IMR-90 (cell line): Measurements from ENCODE around the gene ZFAND6. TPM values are rescaled to one million over a fixed set of nuclear protein-coding genes. Genes with fewer than 3 reads are reported as not detected.

ENCODE experiments used
- ATAC-seq: fragments of 200-7000 bp; cut with Tn5 transposase; 2 replicates; pipeline ENCODE4 v1.9.1; 2020; ENCODE audit warnings: low read depth, mild to moderate bottlenecking, moderate library complexity
- BruUV-seq: library from RNA; stranded (reverse); fragments of 400-500 nt; replicated peaks from 2 replicates; lab custom pipeline; 2021; lab: Mats Ljungman, UMichigan
- CTCF ChIA-PET: fragments of 300-600 bp; formaldehyde crosslinking; extraction: SDS; loops from one replicate; lab custom pipeline; 2021; ENCODE audit warnings: antibody characterized with exemption; lab: Yijun Ruan, JAX
- POLR2A ChIA-PET: fragments of 300-600 bp; sonication (Branson Sonifier 250); formaldehyde crosslinking; loops from one replicate; lab custom pipeline; 2022; ENCODE audit warnings: antibody characterized with exemption; ENCODE audit not compliant: unreplicated experiment; lab: Charles Lee
- DNase-seq: peaks from one replicate; pipeline ENCODE4 v3.0.0; 2013
- H2AFZ ChIP-seq: replicated peaks from 2 replicates; pipeline ENCODE3; 2013; ENCODE audit warnings: low read length, mild to moderate bottlenecking; ENCODE audit not compliant: poor library complexity
- H2AK5ac ChIP-seq: 2 replicates; pipeline ENCODE4 v1.6.1; 2013; ENCODE audit warnings: low read depth, low read length, inconsistent platforms
- H2AK9ac ChIP-seq: replicated peaks from 2 replicates; pipeline ENCODE3; 2013; ENCODE audit warnings: mild to moderate bottlenecking, low read depth, low read length, moderate library complexity; ENCODE audit not compliant: poor library complexity
- H2BK120ac ChIP-seq: 2 replicates; pipeline ENCODE4 v1.6.1; 2013; ENCODE audit warnings: low read depth, low read length, inconsistent platforms
- H2BK15ac ChIP-seq: 3 replicates; pipeline ENCODE4 v1.6.1; 2013; ENCODE audit warnings: low read depth, low read length, inconsistent platforms
- H2BK20ac ChIP-seq: 2 replicates; pipeline ENCODE4 v1.6.1; 2013; ENCODE audit warnings: low read depth, mild to moderate bottlenecking, inconsistent platforms, low read length, moderate library complexity
- H2BK5ac ChIP-seq: 2 replicates; pipeline ENCODE4 v1.6.1; 2013; ENCODE audit warnings: mild to moderate bottlenecking, low read depth, low read length, inconsistent platforms; ENCODE audit not compliant: poor library complexity, severe bottlenecking
- H3K14ac ChIP-seq: replicated peaks from 2 replicates; pipeline ENCODE4 v1.6.1; 2013; ENCODE audit warnings: low read depth, low read length, inconsistent platforms
- H3K18ac ChIP-seq: 2 replicates; pipeline ENCODE4 v1.6.1; 2013; ENCODE audit warnings: low read depth, low read length, control low read depth
- H3K23ac ChIP-seq: 2 replicates; pipeline ENCODE4 v1.6.1; 2013; ENCODE audit warnings: low read depth, low read length, inconsistent platforms
- H3K27ac ChIP-seq: 2 replicates; pipeline ENCODE4 v1.5.1; 2013; ENCODE audit warnings: mild to moderate bottlenecking, control low read depth, low read length; ENCODE audit not compliant: insufficient read depth
- H3K27me3 ChIP-seq: 2 replicates; pipeline ENCODE4 v1.6.1; 2013; ENCODE audit warnings: low read length; ENCODE audit not compliant: control insufficient read depth, insufficient read depth
- H3K36me3 ChIP-seq: 2 replicates; pipeline ENCODE4 v1.6.1; 2013; ENCODE audit warnings: low read length, mixed read lengths; ENCODE audit not compliant: control insufficient read depth, insufficient read depth
- H3K4ac ChIP-seq: 2 replicates; pipeline ENCODE4 v1.6.1; 2013; ENCODE audit warnings: low read depth, low read length, inconsistent platforms
- H3K4me1 ChIP-seq: 2 replicates; pipeline ENCODE4 v1.6.1; 2013; ENCODE audit warnings: low read length, mixed read lengths; ENCODE audit not compliant: control insufficient read depth, insufficient read depth
- H3K4me2 ChIP-seq: 2 replicates; pipeline ENCODE4 v1.6.1; 2013; ENCODE audit warnings: low read depth, mild to moderate bottlenecking, control low read depth, low read length, moderate library complexity
- H3K4me3 ChIP-seq: 2 replicates; pipeline ENCODE4 v1.5.1; 2013; ENCODE audit warnings: low read depth, mild to moderate bottlenecking, control low read depth, low read length, moderate library complexity; ENCODE audit not compliant: insufficient read depth
- H3K56ac ChIP-seq: 2 replicates; pipeline ENCODE4 v1.6.1; 2013; ENCODE audit warnings: low read length, inconsistent platforms; ENCODE audit not compliant: insufficient read depth; ENCODE audit errors: extremely low read depth
- H3K79me1 ChIP-seq, 2 experiments: 2 replicates each; pipeline ENCODE4 v1.6.1; 2013; ENCODE audit warnings: low read length in 2 of 2, inconsistent platforms in 1 of 2, low read depth in 1 of 2
- H3K9ac ChIP-seq: 2 replicates; pipeline ENCODE4 v1.6.1; 2013; ENCODE audit warnings: low read depth, low read length, control low read depth
- H3K9me1 ChIP-seq: 2 replicates; pipeline ENCODE4 v1.6.1; 2013; ENCODE audit warnings: low read length, inconsistent platforms; ENCODE audit not compliant: insufficient read depth
- H3K9me3 ChIP-seq: 2 replicates; pipeline ENCODE4 v1.6.1; 2013; ENCODE audit warnings: low read length; ENCODE audit not compliant: control insufficient read depth, insufficient read depth
- H4K20me1 ChIP-seq: 2 replicates; pipeline ENCODE4 v1.6.1; 2013; ENCODE audit warnings: low read length, inconsistent platforms; ENCODE audit not compliant: insufficient read depth
- H4K5ac ChIP-seq: 2 replicates; pipeline ENCODE4 v1.6.1; 2013; ENCODE audit warnings: mild to moderate bottlenecking, low read depth, low read length, control low read depth
- H4K8ac ChIP-seq, 2 experiments: 2 replicates each; pipeline ENCODE4 v1.6.1; 2013; ENCODE audit warnings: low read depth in 2 of 2, low read length in 2 of 2, control low read depth in 1 of 2, inconsistent platforms in 1 of 2
- H4K91ac ChIP-seq: 2 replicates; pipeline ENCODE4 v1.6.1; 2013; ENCODE audit warnings: low read depth, low read length, inconsistent platforms; ENCODE audit not compliant: insufficient read depth
- BHLHE40 ChIP-seq: fragments of 150-350 bp; IDR thresholded peaks from 2 replicates; pipeline ENCODE4 v1.6.1; 2016; ENCODE audit warnings: mild to moderate bottlenecking, low read depth, low read length
- CEBPB ChIP-seq: IDR thresholded peaks from 2 replicates; pipeline ENCODE4 v1.6.1; 2012; ENCODE audit warnings: low read depth, low read length, improper control_type of control experiment
- CHD1 ChIP-seq: IDR thresholded peaks from 2 replicates; pipeline ENCODE4 v1.6.1; 2012; ENCODE audit warnings: low read depth, low read length, improper control_type of control experiment
- FOS ChIP-seq: fragments of 150-350 bp; IDR thresholded peaks from 2 replicates; pipeline ENCODE4 v1.6.1; 2016; ENCODE audit warnings: low read depth, low read length
- MAFK ChIP-seq: IDR thresholded peaks from 2 replicates; pipeline ENCODE4 v1.6.1; 2012; ENCODE audit warnings: low read depth, low read length, improper control_type of control experiment
- RFX5 ChIP-seq: IDR thresholded peaks from 2 replicates; pipeline ENCODE4 v1.8.0; 2012; ENCODE audit warnings: low read depth, mild to moderate bottlenecking, low read length, moderate library complexity
- SMC3 ChIP-seq: fragments of 150-350 bp; IDR thresholded peaks from 2 replicates; pipeline ENCODE4 v1.6.1; 2016; ENCODE audit warnings: low read depth, mild to moderate bottlenecking, antibody characterized with exemption, low read length, moderate library complexity
- WGBS, 2 experiments: methylation state at CpG; one replicate each; pipeline versions ENCODE4 v1.1.5 to v1.1.7; 2013; ENCODE audit warnings: missing lambda C conversion rate in 2 of 2; ENCODE audit not compliant: insufficient read length in 1 of 2; ENCODE audit errors: extremely low coverage in 2 of 2; 5-methylcytosine and 5-hydroxymethylcytosine counted together
- dilution Hi-C: fragments of 300-500 bp; cut with HindIII; formaldehyde crosslinking; loops from one replicate; pipeline ENCODE4 v1.14.3; 2018; ENCODE audit warnings: low sequenced_read_pairs; ENCODE audit not compliant: unreplicated experiment
- in situ Hi-C: fragments of 300-500 bp; cut with MboI; formaldehyde crosslinking; loops from 3 replicates; pipeline ENCODE4 v1.14.3; 2019; ENCODE audit warnings: low sequenced_read_pairs, inconsistent platforms, mixed read lengths
- intact Hi-C: fragments of 100-400 bp; cut with micrococcal nuclease; formaldehyde crosslinking; loops from 2 replicates; pipeline ENCODE4 v1.10.0; 2022
- polyA plus RNA-seq, 3 experiments: library from polyadenylated mRNA; depleted of rRNA; stranded (reverse); fragments of >200 nt; gene quantifications; 2 replicates each; pipeline ENCODE4 v1.2.3, GENCODE V29; 2012; ENCODE audit warnings: low replicate concordance in 1 of 3
- total RNA-seq: library from RNA; depleted of rRNA; stranded (reverse); fragments of >200 nt; gene quantifications from 2 replicates; pipeline ENCODE4 v1.2.3, GENCODE V29; 2012

The ZFAND6 gene
- total and polyA plus RNA-seq, 2 of the 4 experiments (the other 2 are of a cell fraction): 77.5 to 96.4 TPM

GRCh38 chr15:80041494-80042253, 17.8 kb upstream of the ZFAND6 start:
- H3K9me3 ChIP-seq: no peaks in the 10 kb centered on the region
- H3K23ac ChIP-seq: no peak overlapping the region
- no peaks in the 10 kb centered on the region for H3K79me1 ChIP-seq
- intact Hi-C loops (no loop called here), dilution Hi-C loops (no loop called here), in situ Hi-C loops (no loop called here)
- no peaks in the 10 kb centered on the region for H3K9me1 ChIP-seq
- H3K4ac ChIP-seq: no peak overlapping the region
- no peak overlapping the region for H3K56ac ChIP-seq
- H2AFZ ChIP-seq: no peak overlapping the region
- no peak overlapping the region for H4K5ac ChIP-seq
- H2BK15ac ChIP-seq: no peak overlapping the region
- H3K4me1 ChIP-seq: no peaks in the 10 kb centered on the region
- H3K27me3 ChIP-seq: peaks cover 10% of the 10 kb centered on the region
- no peak overlapping the region for H2AK5ac ChIP-seq
- H4K8ac ChIP-seq: no peak overlapping the region
- no peak overlapping the region for H2BK120ac ChIP-seq
- ATAC-seq (no peak), DNase-seq (no peak)
- TF ChIP-seq CHD1 (no peak), BHLHE40 (no peak), MAFK (no peak), SMC3 (no peak), CEBPB (no peak), FOS (no peak), RFX5 (no peak)
- H3K4me3 ChIP-seq: no peak overlapping the region
- H3K14ac ChIP-seq: no peak overlapping the region
- no TSS peak for BruUV-seq
- no peak overlapping the region for H3K27ac ChIP-seq
- no peak overlapping the region for H2BK20ac ChIP-seq
- ChIA-PET CTCF (interaction anchor here (0.6 kb wide), 2 partner anchors 12 to 48 kb away, joined by 3 read pairs; no protein-coding TSS in a partner anchor), POLR2A (no interaction called here)
- no peak overlapping the region for H2BK5ac ChIP-seq
- H4K20me1 ChIP-seq: no peaks in the 10 kb centered on the region
- H4K91ac ChIP-seq: no peak overlapping the region
- no peak overlapping the region for H3K18ac ChIP-seq
- no peak overlapping the region for H3K4me2 ChIP-seq
- WGBS, 2 experiments: no CpG with 5 or more reads among the region's 3 CpGs
- H3K36me3 ChIP-seq: no peaks in the 10 kb centered on the region
- H2AK9ac ChIP-seq: no peak overlapping the region
- no peak overlapping the region for H3K9ac ChIP-seq
